HG03139 (cell line): ENCODE data around the gene NRG3.

ENCODE experiments used
- ATAC-seq: cut with Tn5 transposase; IDR thresholded peaks from one replicate; pipeline ENCODE4 v1.9.1; 2021; ENCODE audit not compliant: unreplicated experiment

NRG3 gene

DNA sequence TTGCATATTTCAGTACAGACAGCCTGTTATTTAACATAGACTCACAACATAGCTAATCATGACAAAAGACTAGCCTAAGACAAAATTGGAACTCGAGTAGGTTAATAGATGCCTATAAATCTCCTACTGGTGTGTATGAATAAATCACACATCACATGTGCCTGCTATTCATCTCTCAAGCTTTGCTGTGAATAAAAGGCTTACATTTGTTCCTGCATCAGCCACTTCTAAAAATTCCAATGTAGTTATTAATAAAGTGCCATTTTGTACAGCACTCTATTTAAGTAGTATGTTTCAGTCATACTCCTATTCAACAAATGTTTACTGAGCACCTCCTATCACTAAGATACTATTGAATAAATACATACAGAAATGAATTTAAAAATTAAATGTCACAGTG is 486.3 kb downstream of the NRG3 start:
- ATAC-seq, result no peak

DNA sequence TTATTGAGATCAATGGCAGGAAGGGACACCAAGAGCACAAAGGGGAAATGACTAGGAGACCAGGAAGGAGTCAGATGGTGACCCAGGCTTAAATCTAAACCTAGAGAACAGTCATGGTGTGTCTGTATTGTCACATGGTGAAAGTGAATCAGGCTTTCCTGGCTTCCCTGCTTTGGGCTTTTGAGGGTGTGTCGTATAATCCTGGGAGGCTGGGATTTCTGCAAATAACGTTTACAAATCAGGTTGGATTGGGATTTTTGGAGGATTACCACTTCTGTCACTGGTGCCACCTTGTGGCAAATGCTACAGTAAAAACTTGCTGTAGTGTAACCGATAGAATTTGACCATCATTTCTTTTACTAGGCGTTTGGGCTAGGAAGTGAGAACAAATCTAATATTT is 502.6 kb downstream of the NRG3 start:
- no peak for ATAC-seq

DNA sequence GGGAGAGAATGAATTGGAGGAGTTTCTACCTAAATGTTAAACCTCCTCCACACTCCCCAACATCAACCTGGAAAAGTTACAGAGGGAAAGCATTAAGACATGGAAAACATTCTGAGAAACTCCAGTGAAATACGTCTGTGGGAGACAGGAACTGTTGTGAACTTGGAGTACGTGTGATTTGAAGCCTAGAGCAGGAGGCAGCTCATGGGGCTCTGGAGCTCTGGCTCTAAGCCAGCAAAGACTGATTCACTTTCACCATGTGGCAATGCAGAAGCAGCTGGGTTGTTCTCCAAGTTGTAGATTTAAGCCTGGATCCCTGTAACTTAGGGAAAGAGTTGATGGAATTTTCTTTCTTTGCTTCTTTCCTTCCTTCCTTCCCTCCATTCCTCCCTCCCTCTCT is 503.2 kb downstream of the NRG3 start:
- ATAC-seq, result no peak

DNA sequence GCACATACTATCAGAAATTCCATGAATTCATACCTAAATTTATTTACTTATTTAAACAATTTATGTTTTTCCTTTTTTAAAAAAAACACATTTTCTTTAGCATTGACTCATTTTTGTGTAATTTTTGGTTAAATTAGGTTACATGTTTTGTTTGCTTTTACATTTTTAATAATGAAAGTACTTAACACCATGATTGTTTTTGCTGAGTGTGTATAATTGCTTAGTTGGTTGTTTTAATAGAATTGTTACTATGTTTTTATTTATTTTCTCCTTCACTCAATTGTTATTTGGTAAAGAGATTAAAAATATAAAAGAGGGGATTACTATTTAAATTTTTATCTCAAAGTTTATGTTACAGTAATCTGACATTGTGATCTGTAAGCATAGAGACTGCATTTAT is 508.4 kb downstream of the NRG3 start:
- ATAC-seq, result no peak

DNA sequence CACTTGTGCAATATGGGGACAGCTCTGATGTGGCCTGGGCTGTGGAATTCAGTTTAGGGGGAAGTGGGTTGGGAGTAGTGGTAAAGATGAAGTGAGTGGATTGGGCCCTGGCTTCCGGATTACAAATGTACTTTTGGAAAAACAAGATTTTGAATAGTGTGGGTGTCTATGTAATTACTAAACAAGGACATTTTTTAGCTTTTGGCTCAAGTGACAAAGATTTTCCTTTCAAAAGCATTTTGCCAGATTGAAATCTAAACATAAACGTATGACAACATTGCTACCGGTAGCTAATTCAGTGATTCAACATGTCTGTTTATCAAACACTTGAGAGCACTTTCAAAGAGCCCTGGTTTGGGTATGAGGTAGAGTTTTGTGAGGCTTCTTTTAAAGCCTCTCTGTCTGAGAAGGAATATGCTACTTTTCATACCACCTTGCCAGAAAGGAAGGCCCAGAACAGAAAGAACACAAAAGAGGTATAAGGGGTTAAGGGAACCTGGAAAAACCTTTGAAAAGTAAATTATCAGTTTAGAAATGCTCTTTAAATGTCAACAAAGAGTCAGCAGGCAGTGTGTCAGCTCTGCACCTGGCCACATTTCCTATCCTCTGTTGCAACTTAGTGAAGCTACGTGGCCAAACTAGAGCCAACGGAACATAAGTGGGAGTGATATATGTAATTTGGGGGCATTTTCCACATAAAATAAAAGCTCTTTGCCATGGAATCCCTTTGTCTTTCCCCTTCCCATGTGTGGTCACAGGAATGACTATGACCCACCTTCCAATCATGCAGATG is 516.1 kb downstream of the NRG3 start:
- no peak for ATAC-seq

DNA sequence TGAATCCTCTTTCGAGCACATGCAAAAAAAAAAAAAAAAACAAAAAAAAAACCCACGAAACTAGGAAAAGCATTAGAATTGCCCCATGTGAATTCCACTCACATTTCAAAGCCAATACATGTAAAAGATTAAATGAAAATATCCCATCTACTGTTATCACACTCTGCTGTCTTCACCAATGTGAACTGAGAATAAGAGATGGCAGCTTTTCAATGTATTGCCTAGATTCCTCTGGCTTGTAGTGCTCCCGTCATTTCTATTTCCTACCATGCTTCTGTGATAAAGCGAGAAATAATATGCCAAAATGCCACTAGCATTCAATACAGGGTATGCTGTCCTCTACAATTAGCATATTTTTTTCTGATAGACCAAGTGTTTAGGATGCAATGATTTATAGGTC is 517.0 kb downstream of the NRG3 start:
- ATAC-seq, result no peak

DNA sequence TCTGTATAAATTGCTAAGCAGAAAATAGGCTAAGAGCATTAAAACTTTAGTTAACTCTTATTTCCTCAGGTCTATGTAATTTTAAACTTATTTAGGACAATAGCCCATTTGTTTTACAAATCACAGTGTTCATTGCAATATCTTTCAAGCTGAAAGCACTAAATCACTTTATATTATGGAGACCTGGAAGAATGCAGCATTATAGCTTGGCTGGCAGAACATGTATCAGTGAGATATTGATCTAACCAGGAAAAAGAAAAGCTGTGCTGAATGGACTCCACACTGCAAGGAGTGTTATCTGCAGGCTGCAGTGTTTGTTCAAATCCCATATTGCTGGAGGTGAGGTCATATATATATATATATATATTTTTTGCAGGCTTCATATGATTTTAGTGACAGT is 517.5 kb downstream of the NRG3 start:
- ATAC-seq, result no peak

DNA sequence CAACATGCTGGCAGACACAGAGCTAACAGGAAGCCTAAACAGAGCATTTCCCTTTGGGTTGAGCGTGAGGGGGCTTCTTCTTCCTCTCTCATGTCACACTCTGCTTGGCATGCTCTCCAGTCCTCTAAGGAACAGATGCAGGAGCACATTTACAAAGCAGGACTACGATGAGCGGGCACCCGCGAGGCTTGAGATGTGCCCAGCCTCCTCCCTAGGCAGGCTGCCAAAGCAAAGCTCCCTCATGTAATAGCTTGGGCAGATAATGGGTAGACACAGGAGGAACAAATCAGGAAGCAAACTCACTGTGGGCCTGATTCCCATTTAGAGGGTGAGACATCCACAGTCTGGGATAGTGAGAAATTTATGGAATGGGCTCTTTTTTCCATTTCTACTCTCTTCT is 519.1 kb downstream of the NRG3 start:
- no peak for ATAC-seq

DNA sequence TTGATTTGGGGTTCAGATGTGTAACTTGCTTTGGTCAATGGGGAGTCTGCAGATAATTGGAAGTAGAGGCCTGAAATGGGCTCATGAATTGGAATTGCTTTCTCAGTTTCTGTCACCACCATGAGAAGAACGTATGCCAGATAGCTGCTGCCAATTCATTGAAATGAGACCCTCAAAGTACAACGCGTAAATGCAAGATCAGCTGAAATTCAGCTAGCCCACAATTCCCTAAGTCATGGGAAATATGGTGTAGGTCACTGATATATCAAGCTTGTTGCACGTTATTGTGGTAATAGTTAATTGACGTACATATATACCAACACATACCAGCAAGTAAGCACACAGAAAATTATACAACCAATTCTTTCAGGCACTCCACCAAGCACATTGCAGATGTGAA is 520.0 kb downstream of the NRG3 start:
- no peak for ATAC-seq

DNA sequence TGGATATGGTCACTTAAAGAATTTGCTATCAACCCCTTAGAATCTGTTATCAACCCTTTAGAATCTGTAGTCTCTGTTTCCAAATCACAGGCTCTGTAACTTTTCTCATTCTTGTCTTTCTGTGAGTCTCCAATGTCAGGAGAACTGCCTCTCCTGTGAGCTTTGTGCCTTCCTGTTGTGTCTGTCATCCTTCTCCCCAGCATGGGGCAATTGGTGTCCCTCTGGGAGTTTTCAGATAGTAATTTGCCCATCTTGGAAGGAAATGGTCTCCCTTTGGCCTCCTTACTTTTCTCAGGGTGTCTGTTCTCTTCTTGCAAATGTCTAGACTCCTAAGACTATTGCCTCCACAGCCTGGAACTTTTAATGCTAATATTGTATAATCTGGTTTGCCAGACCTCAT is 521.9 kb downstream of the NRG3 start:
- ATAC-seq, result no peak

DNA sequence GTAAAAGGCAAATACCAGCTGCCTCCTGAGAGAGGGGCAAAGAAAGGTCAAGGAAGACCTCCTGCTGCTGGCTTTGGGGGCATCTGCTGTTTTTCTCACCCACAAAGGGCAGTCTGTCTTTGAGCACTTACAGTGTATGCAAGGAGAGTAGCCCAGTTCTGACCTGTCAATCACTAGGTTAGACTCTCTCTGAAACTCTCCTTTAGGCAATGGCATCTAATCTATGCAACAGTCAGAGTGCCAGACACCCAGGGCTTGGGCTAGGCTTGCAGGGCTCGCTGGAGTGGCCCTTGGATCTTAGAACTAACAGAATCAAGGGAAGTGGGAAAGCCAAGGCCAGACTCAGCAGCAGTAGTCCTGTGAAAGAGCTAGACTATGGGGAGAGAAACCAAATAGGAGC is 522.9 kb downstream of the NRG3 start:
- ATAC-seq, result no peak

DNA sequence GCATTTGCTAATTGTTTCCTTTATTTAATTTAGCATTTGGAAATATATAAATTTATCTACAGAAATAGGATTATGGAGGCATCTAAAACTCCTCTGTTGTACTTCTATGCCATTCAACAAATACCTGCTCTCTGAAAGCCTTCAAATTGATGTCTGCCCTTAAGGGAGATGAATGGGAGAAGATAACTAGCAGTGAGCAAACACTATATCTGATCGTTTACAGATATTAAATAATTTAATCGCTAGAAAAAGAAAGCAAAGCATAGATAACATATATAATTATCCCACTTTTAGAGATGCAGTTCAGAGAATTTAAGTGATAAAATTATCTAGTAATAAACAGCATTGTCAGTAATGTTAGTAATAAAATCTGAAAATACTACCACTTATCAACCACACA is 524.9 kb downstream of the NRG3 start:
- ATAC-seq, result no peak

DNA sequence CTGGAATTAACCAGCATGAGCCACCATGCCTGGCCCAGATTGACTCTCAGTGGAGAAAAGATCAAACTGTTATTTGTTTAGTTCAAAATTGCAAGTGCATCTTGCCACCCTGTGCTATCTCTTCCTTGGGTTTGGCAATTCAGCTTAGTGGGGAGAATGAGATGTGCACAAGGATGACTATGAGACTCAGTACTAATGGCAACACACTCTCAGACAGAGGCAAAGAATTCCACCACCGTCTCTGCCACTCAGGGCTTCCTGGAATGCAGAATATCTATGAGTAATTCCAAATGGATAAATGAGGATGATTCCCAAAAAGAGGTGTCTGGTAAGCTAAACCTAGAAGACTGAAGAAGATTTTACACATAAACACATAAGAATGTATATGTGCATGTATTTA is 525.8 kb downstream of the NRG3 start:
- ATAC-seq, result no peak

DNA sequence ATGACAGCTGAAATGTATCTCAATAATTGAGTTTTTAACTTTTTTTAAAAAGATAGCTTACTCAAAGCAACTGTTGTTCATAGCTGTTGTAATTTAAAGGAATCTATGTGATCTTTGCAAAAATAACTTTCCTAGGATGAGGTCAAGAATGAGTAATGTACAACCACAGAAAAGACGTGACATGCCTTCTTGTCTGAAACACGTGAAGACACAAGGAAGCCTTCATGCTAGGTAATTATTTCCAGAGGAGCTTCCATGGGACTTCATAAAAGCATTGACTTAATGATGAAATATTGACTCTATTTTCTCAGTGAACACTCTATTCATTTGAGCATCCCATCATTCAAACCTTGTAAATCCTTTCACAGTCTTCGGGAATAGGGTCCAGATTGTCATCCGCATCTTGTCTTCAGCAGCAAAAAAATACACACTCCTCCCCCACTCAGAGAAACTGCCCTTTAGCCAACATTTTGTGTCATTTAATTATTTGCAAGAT is 528.0 kb downstream of the NRG3 start:
- no peak for ATAC-seq

DNA sequence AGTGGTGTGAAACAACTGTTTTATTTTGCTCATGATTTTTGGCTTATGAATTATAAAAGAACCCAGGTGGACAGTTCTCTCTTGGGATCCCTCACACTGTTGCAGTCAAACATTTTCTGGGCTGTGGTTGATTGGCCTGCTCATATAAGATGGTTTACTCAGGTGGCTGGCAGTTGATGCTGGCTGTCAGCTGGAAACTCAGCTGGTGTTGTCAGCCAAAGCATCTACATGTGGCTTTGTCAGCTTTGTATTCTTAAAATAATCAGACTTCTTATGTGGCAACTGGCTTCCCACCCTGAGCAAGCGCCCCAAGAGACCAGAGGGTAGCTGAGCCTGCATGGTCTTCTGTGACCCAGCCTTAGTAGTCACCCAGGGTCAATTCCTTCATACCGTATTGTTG is 534.7 kb downstream of the NRG3 start:
- no peak for ATAC-seq

DNA sequence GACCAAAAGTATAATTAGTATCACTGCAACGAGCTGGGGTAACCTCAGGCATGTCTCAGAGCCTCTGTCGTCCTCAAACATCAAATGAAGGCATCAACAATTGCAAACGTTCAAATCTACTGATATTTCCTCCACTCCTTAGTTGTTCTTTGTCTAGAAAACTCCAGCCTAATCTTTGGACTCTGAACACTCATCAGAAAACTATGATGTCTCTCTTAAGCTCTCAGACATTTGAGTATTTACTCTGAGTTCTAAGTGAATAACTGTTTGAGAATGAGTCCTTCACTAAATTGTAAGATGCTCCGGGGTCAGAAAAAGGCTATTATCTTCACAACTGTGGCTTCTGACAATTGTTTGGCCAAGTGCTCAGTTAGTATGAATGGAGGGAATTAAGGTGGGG is 536.4 kb downstream of the NRG3 start:
- ATAC-seq, result no peak

DNA sequence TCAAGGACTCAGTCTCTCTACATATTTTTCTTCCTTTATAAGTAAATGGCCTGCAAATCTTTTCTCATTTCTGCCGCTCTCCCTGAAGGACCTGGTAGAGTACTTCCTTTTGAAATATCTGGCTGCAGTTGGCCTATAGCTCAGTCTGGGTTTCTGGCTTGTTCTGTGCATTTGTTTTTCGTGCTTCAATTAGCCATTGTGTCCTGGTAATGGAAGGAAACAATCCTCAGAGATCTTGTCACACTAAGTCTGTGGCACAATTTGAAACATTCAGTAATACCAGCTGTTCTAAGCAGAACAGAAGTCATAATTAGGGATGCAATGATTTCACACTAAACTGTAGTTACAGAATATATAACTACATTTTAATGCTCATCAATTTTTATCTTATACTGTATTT is 545.0 kb downstream of the NRG3 start:
- ATAC-seq, result no peak

DNA sequence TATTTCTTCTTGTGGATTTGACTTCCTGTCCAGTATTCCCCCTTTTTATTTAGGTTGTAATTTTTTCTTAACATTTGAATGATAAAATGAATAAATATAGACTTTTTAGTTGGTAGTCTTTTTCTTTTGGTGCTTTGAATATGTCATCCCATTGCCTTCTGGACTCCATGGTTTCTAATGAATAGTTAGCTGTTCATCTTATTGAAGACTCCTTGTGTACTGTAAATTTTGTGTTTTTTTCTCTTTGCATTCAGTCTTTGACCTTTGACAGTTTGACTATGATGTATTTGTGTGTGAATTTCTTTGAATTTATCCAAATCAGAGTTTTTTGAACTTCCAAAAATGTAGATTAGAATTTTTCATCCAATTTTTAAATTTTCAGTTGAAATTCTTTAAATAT is 554.3 kb downstream of the NRG3 start:
- ATAC-seq, result no peak

DNA sequence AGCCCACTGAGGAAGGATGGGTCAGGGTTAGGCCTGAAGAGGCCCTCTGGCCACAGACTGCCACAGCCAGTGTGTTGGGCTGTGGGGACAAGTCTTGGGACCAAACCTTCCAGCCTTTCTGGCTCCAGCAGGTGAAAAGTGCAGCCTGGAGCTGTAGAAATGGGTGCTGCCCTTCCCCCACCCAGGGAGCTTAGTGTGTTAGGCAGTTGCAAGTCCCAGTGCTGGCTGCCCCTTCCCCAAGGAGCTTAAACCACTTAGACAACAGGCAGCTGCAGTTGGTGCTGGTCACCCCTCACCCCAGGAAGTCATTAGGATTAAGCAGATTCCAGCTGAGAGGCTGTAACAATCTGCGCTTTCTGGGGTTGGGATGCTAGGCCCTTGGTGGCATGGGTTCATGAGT is 563.3 kb downstream of the NRG3 start:
- no peak for ATAC-seq

DNA sequence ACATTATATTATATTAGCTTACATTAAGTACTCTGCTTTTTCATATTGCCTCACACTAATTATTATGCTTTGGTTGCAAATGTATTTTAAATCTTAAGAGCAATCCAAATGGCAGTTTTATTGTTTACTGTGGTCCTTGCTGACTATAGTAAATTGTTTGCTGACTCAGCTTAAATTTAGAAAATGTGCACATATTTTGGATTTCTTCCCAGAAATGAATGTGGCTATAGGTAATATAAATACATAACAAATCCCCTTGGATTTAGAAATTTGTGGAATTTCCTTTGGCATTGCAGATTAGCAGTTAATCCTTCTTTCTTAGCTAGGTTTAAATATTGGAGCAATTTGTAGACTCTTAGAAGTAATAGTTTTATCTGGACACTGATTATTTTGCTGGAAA is 565.8 kb downstream of the NRG3 start:
- no peak for ATAC-seq

DNA sequence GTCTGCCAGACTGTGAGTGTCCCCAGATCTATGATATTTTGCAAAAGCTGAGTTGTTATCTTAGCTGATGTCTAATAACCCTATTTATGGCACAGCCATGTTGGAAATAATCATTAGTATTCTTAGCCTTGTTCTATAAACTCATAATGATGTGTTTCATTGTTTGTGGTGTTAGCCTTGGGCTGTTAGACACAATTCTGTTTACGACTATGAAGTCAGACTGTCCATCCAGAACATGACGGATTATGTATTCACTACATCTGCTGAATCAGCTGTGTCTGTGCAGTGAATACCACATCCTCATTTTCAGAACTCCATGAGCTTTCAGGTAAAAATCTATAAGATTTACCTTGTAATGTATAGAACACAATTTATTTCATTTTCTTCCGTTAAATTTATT is 577.1 kb downstream of the NRG3 start:
- ATAC-seq, result no peak

DNA sequence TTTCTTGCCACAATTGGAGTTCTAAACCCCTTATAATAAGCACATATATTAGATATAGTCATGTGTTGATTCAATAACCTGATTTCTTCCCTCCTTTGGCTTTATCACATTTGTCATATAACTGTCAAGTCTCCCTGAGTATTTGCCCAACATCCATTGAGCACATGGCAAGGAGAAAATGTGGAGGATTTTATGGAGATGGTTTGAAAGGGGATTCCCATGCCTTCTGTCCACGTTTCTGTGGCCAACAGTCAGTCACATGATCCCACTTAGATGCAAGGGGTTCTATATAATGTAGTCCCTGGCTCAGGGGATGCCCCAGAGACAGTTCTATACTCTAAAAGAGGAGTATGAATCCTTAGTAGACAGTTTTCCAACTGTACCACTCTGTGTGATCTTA is 577.7 kb downstream of the NRG3 start:
- no peak for ATAC-seq

DNA sequence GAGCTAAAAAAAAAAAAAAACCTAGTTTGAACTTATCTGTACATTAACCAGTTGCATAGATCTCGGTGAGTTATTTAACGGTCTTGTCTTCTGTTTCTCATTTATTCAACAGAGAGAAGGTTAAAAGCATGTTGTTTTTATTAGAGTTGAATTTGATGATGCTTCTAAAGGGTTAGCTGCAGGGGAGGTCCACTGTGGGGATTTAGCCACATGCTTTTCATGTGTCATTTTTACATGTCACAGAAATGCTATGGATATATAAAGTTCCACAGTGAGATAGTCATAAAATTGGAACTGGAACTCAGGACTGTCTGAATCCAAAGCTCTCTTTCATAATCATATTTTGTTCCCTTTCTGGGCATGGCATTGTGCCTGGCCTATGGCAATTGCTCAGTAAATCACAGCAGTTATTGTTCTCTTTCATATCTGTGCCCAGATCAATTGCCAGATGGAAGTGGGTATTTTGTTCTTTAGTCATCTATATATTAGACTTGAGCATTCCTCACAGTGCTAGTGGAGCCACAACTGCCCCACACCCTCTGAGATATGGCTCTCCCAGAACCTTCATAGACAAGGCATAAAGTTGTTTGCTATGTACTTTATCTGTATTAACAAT is 578.8 kb downstream of the NRG3 start:
- ATAC-seq, result no peak
